Transverse colon (tissue), 3 donors: ENCODE data around the gene PGPEP1.

Experiments used
- EP300 ChIP-seq: sonication (generic); formaldehyde crosslinking; IDR thresholded peaks from one replicate; pipeline ENCODE4 v1.6.1; 2017; ENCODE audit warnings: antibody characterized with exemption, low read depth
- POLR2A ChIP-seq: fragments of 450-650 bp; IDR thresholded peaks from one replicate; pipeline ENCODE4 v1.6.1; 2016; ENCODE audit warnings: antibody characterized with exemption, mild to moderate bottlenecking, moderate library complexity
- TF ChIP-seq, protein P1 (sequence below), 5 experiments: fragments of 200-600 bp in 3 of 5; fragments of 450-650 bp in 2 of 5; sonication (generic) in 3 of 5; IDR thresholded peaks; 1 replicate in 2 of 5; 2 replicates in 3 of 5; pipeline ENCODE4 v1.5.1; 2016 to 2017; ENCODE audit warnings: antibody characterized with exemption in 5 of 5, inconsistent platforms in 3 of 5, mild to moderate bottlenecking in 2 of 5, moderate library complexity in 1 of 5

DNA sequence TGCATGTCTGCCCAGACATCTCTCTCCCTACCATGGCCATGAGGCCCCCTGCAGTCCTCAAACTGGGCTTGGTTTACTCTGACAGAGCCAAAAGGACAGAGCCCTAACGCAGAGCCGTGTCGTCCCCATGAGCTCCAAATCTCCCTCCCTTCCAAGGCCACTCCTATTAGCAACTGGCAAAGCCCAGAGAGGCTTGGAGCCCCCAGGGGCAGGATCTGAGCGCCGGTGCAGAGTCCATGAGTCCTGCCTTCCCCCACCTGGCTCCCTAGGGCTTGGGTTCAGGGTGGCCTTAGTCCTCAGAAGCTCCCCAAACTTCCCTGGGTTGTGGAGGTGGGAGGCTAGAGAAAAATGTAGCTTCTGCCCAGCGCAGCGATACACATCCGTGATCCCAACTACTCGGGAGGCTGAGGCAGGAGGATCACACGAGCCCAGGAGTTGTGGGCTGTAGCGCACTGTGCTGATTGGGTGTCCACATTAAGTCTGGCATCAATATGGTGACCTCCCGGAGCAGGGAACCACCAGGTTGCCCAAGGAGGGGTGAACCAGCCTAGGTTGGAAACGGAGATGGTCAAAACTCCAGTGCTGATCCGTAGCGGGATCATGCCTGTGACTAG, 7.4 kb upstream of the PGPEP1 start:
- TF ChIP-seq, protein P1, sequence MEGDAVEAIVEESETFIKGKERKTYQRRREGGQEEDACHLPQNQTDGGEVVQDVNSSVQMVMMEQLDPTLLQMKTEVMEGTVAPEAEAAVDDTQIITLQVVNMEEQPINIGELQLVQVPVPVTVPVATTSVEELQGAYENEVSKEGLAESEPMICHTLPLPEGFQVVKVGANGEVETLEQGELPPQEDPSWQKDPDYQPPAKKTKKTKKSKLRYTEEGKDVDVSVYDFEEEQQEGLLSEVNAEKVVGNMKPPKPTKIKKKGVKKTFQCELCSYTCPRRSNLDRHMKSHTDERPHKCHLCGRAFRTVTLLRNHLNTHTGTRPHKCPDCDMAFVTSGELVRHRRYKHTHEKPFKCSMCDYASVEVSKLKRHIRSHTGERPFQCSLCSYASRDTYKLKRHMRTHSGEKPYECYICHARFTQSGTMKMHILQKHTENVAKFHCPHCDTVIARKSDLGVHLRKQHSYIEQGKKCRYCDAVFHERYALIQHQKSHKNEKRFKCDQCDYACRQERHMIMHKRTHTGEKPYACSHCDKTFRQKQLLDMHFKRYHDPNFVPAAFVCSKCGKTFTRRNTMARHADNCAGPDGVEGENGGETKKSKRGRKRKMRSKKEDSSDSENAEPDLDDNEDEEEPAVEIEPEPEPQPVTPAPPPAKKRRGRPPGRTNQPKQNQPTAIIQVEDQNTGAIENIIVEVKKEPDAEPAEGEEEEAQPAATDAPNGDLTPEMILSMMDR (IDR thresholded peaks at IDR 0.05), result no peak
- TF ChIP-seq POLR2A (no peak), EP300 (no peak)
